Hepatocyte (in vitro differentiated cells): Measurements from ENCODE around the gene NYNRIN.

Source experiments
- EZH2 ChIP-seq: fragments of 200-600 bp; sonication (generic); IDR thresholded peaks from 2 replicates; pipeline ENCODE4 v1.6.1; 2016; ENCODE audit warnings: antibody characterized with exemption, mild to moderate bottlenecking, borderline replicate concordance
- EZH2phosphoT487 ChIP-seq: fragments of 200-600 bp; sonication (generic); IDR thresholded peaks from one replicate; pipeline ENCODE4 v1.6.1; 2018; ENCODE audit warnings: antibody characterized with exemption, mild to moderate bottlenecking, low read depth, moderate library complexity; ENCODE audit not compliant: unreplicated experiment, severe bottlenecking
- TF ChIP-seq, protein P1 (sequence below): fragments of 200-600 bp; sonication (generic); IDR thresholded peaks from 2 replicates; pipeline ENCODE4 v1.5.1; 2016; ENCODE audit warnings: antibody characterized with exemption, mild to moderate bottlenecking; ENCODE audit not compliant: poor library complexity

DNA sequence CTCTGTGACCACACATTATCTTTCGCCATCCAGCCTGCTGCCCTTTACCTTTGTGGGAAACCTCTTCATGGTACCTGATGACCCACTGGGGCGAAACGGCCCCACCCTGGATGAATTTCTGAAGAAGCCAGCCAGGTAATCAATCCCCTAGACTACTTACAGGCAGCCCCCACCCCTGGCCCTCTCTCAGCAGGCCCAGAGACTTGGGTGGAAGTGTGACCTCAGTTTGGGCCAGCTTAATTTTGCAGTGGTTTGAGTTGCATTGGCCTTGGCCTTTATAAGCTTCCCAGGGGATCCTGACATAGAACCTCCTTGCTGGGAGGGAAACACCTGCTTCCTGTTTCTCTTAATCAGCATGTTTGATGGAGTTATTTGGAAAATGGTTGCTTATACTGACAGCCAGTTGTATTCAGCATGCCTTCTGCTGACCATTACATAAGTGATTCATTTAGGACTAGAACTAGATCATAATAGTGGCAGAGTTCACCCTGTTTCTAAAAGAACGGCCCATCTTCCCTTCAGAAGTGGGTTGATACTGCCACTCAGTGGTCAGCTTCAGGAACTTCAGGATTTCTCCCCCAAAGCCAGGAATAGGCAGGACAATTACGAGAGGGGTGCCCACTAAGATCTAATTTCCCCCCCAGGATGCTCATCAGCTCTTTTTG lies 37.7 kb downstream of the NYNRIN start:
- TF ChIP-seq, protein P1, sequence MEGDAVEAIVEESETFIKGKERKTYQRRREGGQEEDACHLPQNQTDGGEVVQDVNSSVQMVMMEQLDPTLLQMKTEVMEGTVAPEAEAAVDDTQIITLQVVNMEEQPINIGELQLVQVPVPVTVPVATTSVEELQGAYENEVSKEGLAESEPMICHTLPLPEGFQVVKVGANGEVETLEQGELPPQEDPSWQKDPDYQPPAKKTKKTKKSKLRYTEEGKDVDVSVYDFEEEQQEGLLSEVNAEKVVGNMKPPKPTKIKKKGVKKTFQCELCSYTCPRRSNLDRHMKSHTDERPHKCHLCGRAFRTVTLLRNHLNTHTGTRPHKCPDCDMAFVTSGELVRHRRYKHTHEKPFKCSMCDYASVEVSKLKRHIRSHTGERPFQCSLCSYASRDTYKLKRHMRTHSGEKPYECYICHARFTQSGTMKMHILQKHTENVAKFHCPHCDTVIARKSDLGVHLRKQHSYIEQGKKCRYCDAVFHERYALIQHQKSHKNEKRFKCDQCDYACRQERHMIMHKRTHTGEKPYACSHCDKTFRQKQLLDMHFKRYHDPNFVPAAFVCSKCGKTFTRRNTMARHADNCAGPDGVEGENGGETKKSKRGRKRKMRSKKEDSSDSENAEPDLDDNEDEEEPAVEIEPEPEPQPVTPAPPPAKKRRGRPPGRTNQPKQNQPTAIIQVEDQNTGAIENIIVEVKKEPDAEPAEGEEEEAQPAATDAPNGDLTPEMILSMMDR = peak; percentile 80
- no peak for TF ChIP-seq EZH2phosphoT487
- TF ChIP-seq EZH2 = no peak
